ENCODE data around the gene SNCAIP.

Gene SNCAIP

GRCh38 chr5:122311961-122312590, at the start of gene SNCAIP:
SNCAIP (plus strand) TSS chr5:122312237; CDS start chr5:122391135, 78,898 bp downstream.
- H3K27me3 ChIP-seq (ENCODE audit: low read length) = no peaks in the 10 kb centered on the region
- no peak within 1 kb of the TSS for H3K4me3 ChIP-seq (ENCODE audit: insufficient read depth, low read length, poor library complexity, severe bottlenecking)
- H4K20me1 ChIP-seq (ENCODE audit: low read depth, low read length) = no peaks in the 10 kb centered on the region
- H3K9ac ChIP-seq (ENCODE audit: low read length) = no peak within 1 kb of the TSS
- no peaks in the 10 kb centered on the region for H3K9me2 ChIP-seq (replicated peaks; ENCODE audit: insufficient read depth, low read length)
- H3F3A ChIP-seq (ENCODE audit: insufficient read depth) = no peaks in the 10 kb centered on the region
- no peak within 1 kb of the TSS for H2AFZ ChIP-seq (ENCODE audit: low read depth, low read length, severe bottlenecking)
- no peak within 1 kb of the TSS for H3K4me2 ChIP-seq (ENCODE audit: low read depth, low read length, poor library complexity, severe bottlenecking)
- no peaks in the 10 kb centered on the region for H3K9me3 ChIP-seq (ENCODE audit: insufficient read depth, low read length)
- no peak within 1 kb of the TSS for H3K27ac ChIP-seq (ENCODE audit: low read depth, low read length)
- TF ChIP-seq EZH2phosphoT487 (conservative IDR thresholded peaks at IDR 0.05; ENCODE audit: low read length) = no peak
- no peak for TF ChIP-seq CTCF (IDR thresholded peaks at IDR 0.05; ENCODE audit: insufficient read depth, low read length, poor library complexity, severe bottlenecking)
- H3K79me2 ChIP-seq (ENCODE audit: insufficient read depth, low read length) = no peaks in the 10 kb centered on the region
- H3K36me3 ChIP-seq (ENCODE audit: low read length) = no peaks in the 10 kb centered on the region

GRCh38 chr5:122263352-122264030, 48.5 kb upstream of the SNCAIP start:
- Histone ChIP-seq H3K27ac (ENCODE audit: low read depth, low read length) (no peak overlapping the region), H3K36me3 (ENCODE audit: low read length) (no peaks in the 10 kb centered on the region), H3K9me2 (replicated peaks; ENCODE audit: insufficient read depth, low read length) (no peaks in the 10 kb centered on the region), H3K79me2 (ENCODE audit: insufficient read depth, low read length) (no peaks in the 10 kb centered on the region), H3K27me3 (ENCODE audit: low read length) (no peaks in the 10 kb centered on the region), H2AFZ (ENCODE audit: low read depth, low read length, severe bottlenecking) (no peak overlapping the region), H3F3A (ENCODE audit: insufficient read depth) (no peaks in the 10 kb centered on the region), H3K9ac (ENCODE audit: low read length) (no peak overlapping the region), H3K9me3 (ENCODE audit: insufficient read depth, low read length) (no peaks in the 10 kb centered on the region), H3K4me2 (ENCODE audit: low read depth, low read length, poor library complexity, severe bottlenecking) (no peak overlapping the region), H4K20me1 (ENCODE audit: low read depth, low read length) (no peaks in the 10 kb centered on the region), H3K4me3 (ENCODE audit: insufficient read depth, low read length, poor library complexity, severe bottlenecking) (no peak overlapping the region)
- no peak for TF ChIP-seq EZH2phosphoT487 (conservative IDR thresholded peaks at IDR 0.05; ENCODE audit: low read length)
- TF ChIP-seq CTCF (IDR thresholded peaks at IDR 0.05; ENCODE audit: insufficient read depth, low read length, poor library complexity, severe bottlenecking) = no peak

GRCh38 chr5:122264610-122265009, 47.4 kb upstream of the SNCAIP start:
- no peaks in the 10 kb centered on the region for H3K9me2 ChIP-seq (replicated peaks; ENCODE audit: insufficient read depth, low read length)
- no peaks in the 10 kb centered on the region for H4K20me1 ChIP-seq (ENCODE audit: low read depth, low read length)
- no peaks in the 10 kb centered on the region for H3F3A ChIP-seq (ENCODE audit: insufficient read depth)
- no peak for TF ChIP-seq CTCF (IDR thresholded peaks at IDR 0.05; ENCODE audit: insufficient read depth, low read length, poor library complexity, severe bottlenecking)
- no peak for TF ChIP-seq EZH2phosphoT487 (conservative IDR thresholded peaks at IDR 0.05; ENCODE audit: low read length)
- H3K27ac ChIP-seq (ENCODE audit: low read depth, low read length) = no peak overlapping the region
- H3K36me3 ChIP-seq (ENCODE audit: low read length) = no peaks in the 10 kb centered on the region
- H3K4me3 ChIP-seq (ENCODE audit: insufficient read depth, low read length, poor library complexity, severe bottlenecking) = no peak overlapping the region
- no peak overlapping the region for H3K9ac ChIP-seq (ENCODE audit: low read length)
- H3K4me2 ChIP-seq (ENCODE audit: low read depth, low read length, poor library complexity, severe bottlenecking) = no peak overlapping the region
- H3K79me2 ChIP-seq (ENCODE audit: insufficient read depth, low read length) = no peaks in the 10 kb centered on the region
- H3K27me3 ChIP-seq (ENCODE audit: low read length) = no peaks in the 10 kb centered on the region
- H2AFZ ChIP-seq (ENCODE audit: low read depth, low read length, severe bottlenecking) = no peak overlapping the region
- no peaks in the 10 kb centered on the region for H3K9me3 ChIP-seq (ENCODE audit: insufficient read depth, low read length)
